HPDE6-E6E7 (cell line): ENCODE measurements around the gene BSG.
"Not testable (repeated sequence)": the region's sequence is repeated elsewhere in the genome, so short reads cannot be mapped to it uniquely, and the experiment has no call there.

ENCODE experiments used
- DNase-seq: peaks from one replicate; pipeline ENCODE4 v3.0.0; 2011; ENCODE audit warnings: missing footprints; ENCODE audit errors: extremely low spot score

The BSG gene

GRCh38 chr19:588093-588740 is 15.8 kb downstream of the BSG start:
- DNase-seq = peak; percentile 49

- no peak for DNase-seq
These were observed 16.6 kb downstream of the BSG start for GRCh38 chr19:588741-589692.

- DNase-seq = no peak
These were observed 17.4 kb downstream of the BSG start, which contains the start of gene HCN2 for GRCh38 chr19:589693-590395. HCN2 (plus strand) TSS chr19:589881; CDS start chr19:589946, 65 bp downstream.

- DNase-seq = no peak
These were observed 18.0 kb downstream of the BSG start for GRCh38 chr19:590396-590745.

- no peak for DNase-seq
These were observed 18.3 kb downstream of the BSG start for GRCh38 chr19:590750-591098.

- DNase-seq = no peak
These were observed 18.9 kb downstream of the BSG start for GRCh38 chr19:591099-591958.

- no peak for DNase-seq
These were observed 19.7 kb downstream of the BSG start for GRCh38 chr19:592101-592500.

- DNase-seq = no peak
These were observed 20.7 kb downstream of the BSG start for GRCh38 chr19:593055-593454.

GRCh38 chr19:593505-593904 is 21.1 kb downstream of the BSG start:
- DNase-seq = no peak

GRCh38 chr19:594265-594870 is 22.0 kb downstream of the BSG start:
- no peak for DNase-seq

- no peak for DNase-seq
These were observed 23.2 kb downstream of the BSG start for GRCh38 chr19:595326-596262.

GRCh38 chr19:596263-596655 is 23.9 kb downstream of the BSG start:
- DNase-seq = no peak

- no peak for DNase-seq
These were observed 25.3 kb downstream of the BSG start for GRCh38 chr19:597406-598315.

- DNase-seq = no peak
These were observed 28.9 kb downstream of the BSG start for GRCh38 chr19:601310-601709.

GRCh38 chr19:601790-602189 is 29.4 kb downstream of the BSG start:
- DNase-seq = no peak

GRCh38 chr19:602391-603301 is 30.2 kb downstream of the BSG start:
- no peak for DNase-seq

- DNase-seq = not testable (repeated sequence)
These were observed 30.9 kb downstream of the BSG start for GRCh38 chr19:603302-603639.

GRCh38 chr19:603779-604178 is 31.4 kb downstream of the BSG start:
- not testable (repeated sequence) for DNase-seq
